ENCODE data around the gene ERRFI1. TPM values are rescaled to one million over a fixed set of nuclear protein-coding genes. Genes with fewer than 3 reads are reported as not detected.
"Not testable (repeated sequence)": the region's sequence is repeated elsewhere in the genome, so short reads cannot be mapped to it uniquely, and the experiment has no call there.

The ERRFI1 gene
- total RNA-seq: 1.3 and 1.4 TPM in 2 replicates

DNA sequence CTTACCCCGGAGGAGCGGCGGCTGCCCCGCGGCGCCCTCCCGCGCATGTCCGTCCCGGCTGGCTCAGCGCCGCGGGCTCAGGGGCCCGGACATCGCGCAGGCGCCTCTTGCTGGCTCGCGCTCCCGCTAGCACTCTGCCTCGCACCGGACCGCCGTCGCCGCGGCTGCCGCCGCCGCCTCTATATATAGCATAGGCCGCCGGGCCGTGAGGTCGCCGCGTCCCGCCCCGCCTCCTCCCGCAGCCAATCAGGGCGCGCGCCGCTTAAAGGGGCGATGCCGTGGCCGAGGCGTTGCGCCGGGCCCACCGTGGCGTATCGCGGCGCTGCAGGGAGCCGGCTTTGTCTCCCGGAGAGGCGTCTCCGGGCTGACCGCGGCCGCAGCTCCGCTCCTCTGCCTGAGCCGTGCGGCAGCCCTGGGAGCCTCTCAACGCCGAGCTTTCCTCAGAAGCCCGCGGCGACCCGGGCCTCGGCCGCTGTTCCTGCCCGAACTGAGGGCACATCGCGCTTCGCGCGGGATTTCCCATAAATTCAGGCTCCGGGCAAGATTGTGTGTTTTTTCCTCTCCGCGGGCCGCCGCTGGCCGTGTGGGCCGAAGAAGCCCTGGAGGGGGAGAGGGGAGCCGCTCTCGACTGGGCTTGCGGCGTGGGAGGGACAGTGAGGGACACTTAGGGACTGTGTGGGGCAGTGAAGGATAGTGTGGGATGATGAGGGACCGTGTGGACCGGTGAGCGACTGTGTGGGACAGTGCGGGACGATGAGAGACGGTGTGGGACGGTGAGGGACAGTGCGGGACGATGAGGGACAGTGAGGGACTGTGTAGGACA is at the start of gene ERRFI1:
TSS of gene ERRFI1 (minus strand) at position 157 of the 823 bp plus-strand sequence. CDS start 10,690 bp downstream, outside the sequence.
- POLR2A ChIA-PET: interaction anchor here (0.6 to 0.9 kb wide), 2 partner anchors 14 to 292 kb away, joined by 3 read pairs; partner anchors contain the start of gene SLC45A1
- H3K4me1 Mint-ChIP-seq: peaks cover 12% of the 10 kb centered on the region
- ATAC-seq (ENCODE audit: low read depth) (peak; percentile 91), DNase-seq (peak; percentile 92)
- H3K36me3 Mint-ChIP-seq (ENCODE audit: low read depth): no peaks in the 10 kb centered on the region
- no peaks in the 10 kb centered on the region for H3K9me3 Mint-ChIP-seq
- no peak for TF ChIP-seq CTCF (IDR thresholded peaks at IDR 0.05)
- peaks cover 18% of the 10 kb centered on the region for H3K27me3 Mint-ChIP-seq
- intact Hi-C loops (cut with micrococcal nuclease): loop anchor here (1.0 to 5.0 kb wide), 4 partner anchors 244 to 791 kb away; partner anchors contain the start of genes PER3, RERE and SLC45A1
- peak within 1 kb of the TSS; percentile 86 for H3K4me3 Mint-ChIP-seq
- peak within 1 kb of the TSS; percentile 21 for H3K27ac Mint-ChIP-seq
- CTCF ChIA-PET: interaction anchor here (1.9 kb wide), 1 partner anchor 822 kb away, joined by 5 read pairs; no protein-coding TSS in a partner anchor

GRCh38 chr1:8075511-8076051 is 49.5 kb upstream of the ERRFI1 start:
- Mint-ChIP-seq H3K36me3 (ENCODE audit: low read depth) (no peaks in the 10 kb centered on the region), H3K27ac (no peak overlapping the region), H3K4me3 (no peak overlapping the region), H3K4me1 (no peaks in the 10 kb centered on the region), H3K27me3 (peaks cover 28% of the 10 kb centered on the region), H3K9me3 (no peaks in the 10 kb centered on the region)
- no peak for TF ChIP-seq CTCF (IDR thresholded peaks at IDR 0.05)
- no peak for ATAC-seq (ENCODE audit: low read depth)
- intact Hi-C loops (cut with micrococcal nuclease): no loop called here
- DNase-seq: no peak
- ChIA-PET POLR2A (no interaction called here), CTCF (no interaction called here)

- CTCF ChIA-PET: no interaction called here
- intact Hi-C loops (cut with micrococcal nuclease): no loop called here
- Mint-ChIP-seq H3K9me3 (no peaks in the 10 kb centered on the region), H3K4me1 (no peaks in the 10 kb centered on the region), H3K4me3 (no peak overlapping the region), H3K27ac (no peak overlapping the region), H3K36me3 (ENCODE audit: low read depth) (no peaks in the 10 kb centered on the region), H3K27me3 (peaks cover 23% of the 10 kb centered on the region)
- no peak for TF ChIP-seq CTCF (IDR thresholded peaks at IDR 0.05)
- POLR2A ChIA-PET: no interaction called here
- no peak for ATAC-seq (ENCODE audit: low read depth)
- DNase-seq: no peak
These were observed 47.2 kb upstream of the ERRFI1 start for GRCh38 chr1:8073112-8073855.

DNA sequence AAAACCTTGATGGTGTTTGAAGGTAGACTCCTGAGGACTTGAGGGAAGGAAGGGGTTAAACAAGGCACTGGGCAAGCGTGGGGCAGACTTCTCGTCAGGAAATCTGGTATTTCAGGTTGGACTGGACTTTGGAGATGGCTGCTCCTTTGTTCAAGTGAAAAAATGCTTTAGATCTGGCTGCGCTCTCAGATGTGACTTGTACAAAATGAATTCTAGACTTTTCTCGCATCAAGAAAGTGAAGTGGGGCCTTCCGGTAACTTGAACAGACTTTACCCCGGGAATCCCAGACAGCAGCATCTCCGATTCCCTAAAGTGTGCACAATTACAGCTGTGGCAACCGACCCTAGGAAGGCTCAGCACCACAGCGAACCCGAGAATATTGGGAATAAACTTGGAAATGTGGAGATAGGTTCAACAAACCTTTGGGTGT is 44.3 kb upstream of the ERRFI1 start:
- Mint-ChIP-seq H3K27ac (no peak overlapping the region), H3K4me3 (no peak overlapping the region), H3K27me3 (peaks cover 17% of the 10 kb centered on the region), H3K4me1 (no peaks in the 10 kb centered on the region), H3K36me3 (ENCODE audit: low read depth) (no peaks in the 10 kb centered on the region), H3K9me3 (no peaks in the 10 kb centered on the region)
- DNase-seq: no peak
- no peak for ATAC-seq (ENCODE audit: low read depth)
- ChIA-PET POLR2A (no interaction called here), CTCF (no interaction called here)
- TF ChIP-seq CTCF (IDR thresholded peaks at IDR 0.05): no peak
- intact Hi-C loops (cut with micrococcal nuclease): no loop called here

DNA sequence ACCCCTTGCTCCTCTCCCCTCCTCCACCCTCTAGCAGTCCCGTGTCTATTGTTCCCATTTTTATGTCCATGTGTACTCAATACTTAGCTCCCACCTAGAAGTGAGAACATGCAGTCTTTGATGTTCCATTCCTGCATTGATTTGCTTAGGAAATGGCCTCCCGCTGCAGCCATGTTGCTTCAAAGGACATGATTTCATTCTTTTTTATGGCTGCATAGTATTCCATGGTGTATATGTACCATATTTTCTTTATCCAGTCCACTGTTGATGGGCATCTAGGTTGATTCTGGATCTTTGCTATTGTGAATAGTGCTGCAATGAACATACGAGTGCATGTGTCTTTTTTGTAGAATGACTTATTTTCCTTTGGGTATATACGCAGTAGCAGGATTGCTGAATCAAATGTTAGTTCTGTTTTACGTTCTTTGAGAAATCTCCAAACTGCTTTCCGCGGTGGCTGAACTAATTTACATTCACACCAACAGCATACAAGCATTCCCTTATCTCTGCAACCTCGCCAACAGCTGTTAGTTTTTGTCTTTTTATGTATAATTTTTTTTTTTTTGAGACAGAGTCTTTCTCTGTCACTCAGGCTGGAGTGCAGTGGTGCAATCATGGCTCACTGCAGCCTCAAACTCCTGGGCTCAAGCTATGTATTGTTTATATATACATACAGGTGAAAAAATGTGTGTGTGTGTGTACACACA is 43.7 kb upstream of the ERRFI1 start:
- not testable (repeated sequence) for H3K4me3 Mint-ChIP-seq; ATAC-seq (ENCODE audit: low read depth)

More for the DNA sequence above, 43.7 kb upstream of the ERRFI1 start:
- H3K36me3 Mint-ChIP-seq (ENCODE audit: low read depth); intact Hi-C loops (cut with micrococcal nuclease); H3K9me3 Mint-ChIP-seq; H3K27ac Mint-ChIP-seq; CTCF ChIA-PET; POLR2A ChIA-PET; H3K4me1 Mint-ChIP-seq; DNase-seq: not testable (repeated sequence)
- peaks cover 21% of the 10 kb centered on the region for H3K27me3 Mint-ChIP-seq
